GM21529 (cell line): ENCODE results near the gene PPP1R3A.
"Not testable (repeated sequence)": the region's sequence is repeated elsewhere in the genome, so short reads cannot be mapped to it uniquely, and the experiment has no call there.

ENCODE experiments used
- ATAC-seq: cut with Tn5 transposase; IDR thresholded peaks from one replicate; pipeline ENCODE4 v1.9.1; 2021; ENCODE audit not compliant: unreplicated experiment

PPP1R3A gene

GRCh38 chr7:113918946-113919345 lies at the start of gene PPP1R3A:
Gene PPP1R3A (minus strand): TSS chr7:113919009. CDS start chr7:113918996, 13 bp downstream.
- peak; percentile 45 for ATAC-seq

GRCh38 chr7:113963356-113963755 lies 44.5 kb upstream of the PPP1R3A start:
- ATAC-seq: no peak

- no peak for ATAC-seq
Measured at GRCh38 chr7:113959910-113960309, 41.1 kb upstream of the PPP1R3A start.

GRCh38 chr7:113955157-113955556 lies 36.3 kb upstream of the PPP1R3A start:
- ATAC-seq: no peak

DNA sequence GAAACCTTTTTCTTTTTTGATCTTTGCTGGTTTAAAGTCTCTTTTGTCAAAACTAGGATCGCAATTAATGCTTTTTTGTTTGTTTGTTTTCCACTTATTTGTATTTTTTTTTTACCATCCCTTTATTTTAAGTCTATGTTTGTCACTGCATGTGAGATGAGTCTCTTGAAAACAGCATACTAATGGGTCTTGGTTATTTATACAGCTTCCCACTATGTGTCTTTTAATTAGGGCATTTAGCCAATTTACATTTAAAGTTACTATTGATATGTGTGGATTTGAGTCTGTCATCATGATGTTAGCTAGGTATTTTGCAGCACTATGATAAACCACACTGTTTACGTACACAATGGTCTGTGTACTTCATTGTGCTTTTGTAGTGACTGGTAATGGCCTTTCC lies 34.7 kb upstream of the PPP1R3A start:
- ATAC-seq: no peak

- no peak for ATAC-seq
Measured at GRCh38 chr7:113945018-113945938, 26.5 kb upstream of the PPP1R3A start.

- no peak for ATAC-seq
Measured at GRCh38 chr7:113936982-113937381, 18.2 kb upstream of the PPP1R3A start.

DNA sequence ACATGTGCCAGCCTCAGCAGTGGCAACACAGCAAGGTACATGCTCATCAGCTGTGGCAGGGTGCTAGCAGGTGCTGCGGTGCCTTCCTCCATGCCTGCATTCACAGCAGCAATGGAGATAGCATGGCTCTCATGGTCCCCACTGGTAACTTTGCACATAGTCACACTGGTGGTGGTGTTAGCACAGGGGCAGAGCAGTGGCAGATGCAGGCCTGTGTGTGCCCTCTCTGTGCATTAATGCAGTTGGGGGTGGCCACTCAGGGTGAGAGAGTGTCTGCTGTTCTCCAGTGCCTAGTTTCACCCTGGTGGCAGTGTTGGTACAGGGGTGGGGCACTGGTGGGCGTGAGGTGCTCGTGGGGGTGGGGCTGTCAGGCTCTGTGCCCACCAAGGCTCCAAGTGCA lies 17.7 kb upstream of the PPP1R3A start:
- no peak for ATAC-seq

- not testable (repeated sequence) for ATAC-seq
Measured at GRCh38 chr7:113929389-113929788, 10.6 kb upstream of the PPP1R3A start.

DNA sequence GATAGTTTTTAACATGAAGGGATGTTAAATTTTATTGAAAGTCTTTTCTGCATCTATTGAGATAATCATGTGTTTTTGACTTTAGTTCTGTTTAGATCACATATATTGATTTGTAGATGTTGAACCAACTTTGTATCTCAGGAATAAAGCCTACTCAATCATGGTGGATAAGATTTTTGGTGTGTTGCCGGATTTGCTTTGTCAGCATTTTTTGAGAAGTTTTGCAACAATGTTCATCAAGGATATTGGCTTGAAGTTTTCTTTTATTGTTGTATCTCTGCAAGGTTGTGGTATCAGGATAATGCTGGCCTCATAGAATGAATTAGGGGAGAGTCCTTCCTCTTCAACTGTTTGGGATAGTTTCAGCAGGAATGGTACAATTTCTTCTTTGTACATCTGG lies 9.3 kb upstream of the PPP1R3A start:
- no peak for ATAC-seq

- no peak for ATAC-seq
Measured at GRCh38 chr7:113922049-113922448, 3.2 kb upstream of the PPP1R3A start.

- ATAC-seq: no peak
Measured at GRCh38 chr7:113921363-113921762, 2.6 kb upstream of the PPP1R3A start.

- no peak for ATAC-seq
Measured at GRCh38 chr7:113917840-113918239, 969 bp downstream of the PPP1R3A start.

GRCh38 chr7:113915956-113916355 lies 2.9 kb downstream of the PPP1R3A start:
- ATAC-seq: no peak

DNA sequence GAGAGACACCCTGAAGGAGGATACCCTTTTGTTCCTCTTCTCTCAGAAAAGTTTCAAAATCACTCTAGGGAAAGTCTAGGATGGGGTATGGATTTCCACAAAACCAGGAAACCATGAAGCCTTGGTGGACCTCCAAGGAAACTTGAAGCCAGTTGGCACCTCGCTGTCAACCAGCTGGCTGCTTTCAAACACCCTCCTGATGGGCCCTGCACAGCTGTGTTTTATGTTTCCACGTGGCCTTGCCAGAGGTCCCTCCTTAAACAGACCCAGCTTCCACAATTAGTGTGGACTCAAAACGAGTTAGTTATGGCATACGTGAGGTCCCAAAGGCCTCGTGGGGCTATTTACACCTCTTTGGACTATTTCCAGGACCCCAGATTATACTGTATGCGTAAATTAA lies 5.9 kb downstream of the PPP1R3A start:
- ATAC-seq: no peak

DNA sequence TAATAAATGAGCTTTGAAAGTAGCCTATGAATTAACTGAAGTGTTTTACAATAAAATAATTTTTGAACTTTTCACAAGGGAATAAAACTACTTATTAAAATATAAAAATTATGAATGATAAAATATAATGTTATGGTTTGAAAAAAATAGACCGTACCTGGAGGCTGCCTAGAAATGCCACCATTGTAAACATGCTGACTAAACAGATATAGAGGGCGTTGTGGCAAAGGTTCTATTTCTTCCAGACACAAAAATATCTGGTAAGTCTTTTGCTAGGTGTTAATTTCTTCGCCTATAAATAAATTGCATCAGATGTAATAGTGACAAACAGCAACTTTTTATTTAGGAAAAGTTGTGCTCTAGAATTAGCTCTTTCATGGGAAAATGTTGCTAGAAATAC lies 11.2 kb downstream of the PPP1R3A start:
- no peak for ATAC-seq

DNA sequence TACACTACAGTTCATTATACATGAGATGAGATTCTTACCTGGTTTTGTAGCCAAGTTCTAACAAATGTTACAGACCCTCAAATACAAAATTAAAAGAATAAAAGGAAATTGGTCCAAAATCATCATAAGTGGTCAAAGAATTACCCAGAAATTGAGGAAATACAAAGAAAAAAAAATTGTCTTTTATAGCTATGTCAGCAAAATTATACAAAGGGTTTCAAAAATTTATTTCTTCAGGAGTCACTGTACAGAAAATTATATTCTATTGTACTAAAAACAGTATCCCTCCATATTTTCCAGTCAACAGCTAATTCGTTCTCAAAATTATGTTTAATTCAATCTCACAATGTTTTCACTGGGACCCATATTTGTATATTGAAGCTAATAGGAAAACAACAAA lies 14.3 kb downstream of the PPP1R3A start:
- ATAC-seq: no peak

- ATAC-seq: no peak
Measured at GRCh38 chr7:113892818-113893217, 26.0 kb downstream of the PPP1R3A start.

DNA sequence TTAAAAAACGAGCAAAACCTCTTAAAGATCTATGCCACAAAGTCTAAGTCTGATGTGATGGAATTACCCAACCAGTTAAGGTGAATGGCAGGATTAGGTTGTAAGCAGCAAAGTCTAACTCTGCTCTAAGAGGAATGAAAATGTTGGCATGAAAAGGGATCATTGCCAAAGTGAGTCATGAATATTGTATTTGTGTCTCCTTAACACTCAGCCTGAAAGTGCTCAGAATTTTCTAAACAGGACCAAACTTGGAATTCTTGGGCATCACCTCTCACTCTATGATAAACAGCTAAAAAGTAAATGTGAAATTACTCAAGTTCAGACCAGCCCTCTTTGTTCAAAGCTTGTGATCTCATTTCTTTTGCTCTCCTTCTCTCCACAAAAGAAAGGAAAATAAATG lies 27.0 kb downstream of the PPP1R3A start:
- no peak for ATAC-seq

GRCh38 chr7:113891031-113891350 lies 27.8 kb downstream of the PPP1R3A start:
- no peak for ATAC-seq

- ATAC-seq: no peak
Measured at GRCh38 chr7:113890331-113891030, 28.3 kb downstream of the PPP1R3A start.

DNA sequence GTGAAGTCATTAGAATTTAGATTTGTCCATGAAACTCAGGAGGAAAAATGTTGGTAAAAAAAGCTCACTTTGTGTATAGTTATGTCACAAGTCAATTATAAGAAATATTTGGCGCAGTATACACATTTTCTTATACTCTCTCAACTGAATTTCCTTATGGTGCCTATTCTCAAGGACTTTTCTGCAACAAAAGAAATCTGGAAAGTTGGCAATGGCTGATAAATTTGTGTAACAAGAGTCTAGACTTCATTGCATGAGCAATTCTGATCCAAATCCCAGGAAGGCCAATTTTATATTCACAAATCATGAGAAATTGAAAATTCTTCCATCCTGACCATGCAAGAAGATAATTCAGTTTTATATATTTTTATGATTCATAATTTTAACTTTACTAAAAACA lies 35.7 kb downstream of the PPP1R3A start:
- ATAC-seq: no peak
